Keratinocyte (primary cell): Measurements from ENCODE around the gene PRUNE1. TPM values are rescaled to one million over a fixed set of nuclear protein-coding genes. Genes with fewer than 3 reads are reported as not detected.

Experiments
- DNase-seq: peaks from one replicate; pipeline ENCODE4 v3.0.0-alpha.2; 2011; ENCODE audit warnings: low read depth, missing footprints, low spot score
- FAIRE-seq: peaks from 2 replicates; lab custom pipeline; 2011; peaks lifted over from hg19 to GRCh38; lab: Jason Lieb, UNC
- H2AFZ ChIP-seq: 2 replicates; pipeline ENCODE4 v1.6.0; 2012; ENCODE audit warnings: low read length, control low read depth, inconsistent platforms; ENCODE audit not compliant: control insufficient read depth
- H3K27ac ChIP-seq: 2 replicates; pipeline ENCODE4 v1.5.1; 2011; ENCODE audit warnings: low read length; ENCODE audit not compliant: control insufficient read depth, insufficient read depth
- H3K27me3 ChIP-seq: 3 replicates; pipeline ENCODE4 v1.6.0; 2011; ENCODE audit warnings: low read length; ENCODE audit not compliant: control insufficient read depth, insufficient read depth; ENCODE audit errors: extremely low read depth
- H3K36me3 ChIP-seq, 2 experiments: 2 replicates in 1 of 2; 3 replicates in 1 of 2; pipeline ENCODE4 v1.5.1; 2011; ENCODE audit warnings: low read length in 2 of 2, mild to moderate bottlenecking in 1 of 2; ENCODE audit not compliant: control insufficient read depth in 2 of 2, insufficient read depth in 2 of 2; ENCODE audit errors: extremely low read depth in 1 of 2
- H3K4me1 ChIP-seq: 3 replicates; pipeline ENCODE4 v1.5.1; 2011; ENCODE audit warnings: low read length; ENCODE audit not compliant: control insufficient read depth, insufficient read depth; ENCODE audit errors: extremely low read depth
- H3K4me2 ChIP-seq: 3 replicates; pipeline ENCODE4 v1.6.0; 2011; ENCODE audit warnings: low read depth, low read length; ENCODE audit not compliant: control insufficient read depth, insufficient read depth; ENCODE audit errors: extremely low read depth
- H3K4me3 ChIP-seq, 3 experiments: fragments of 200-600 bp in 1 of 3; sonication (generic) in 1 of 3; 2 replicates in 2 of 3; 3 replicates in 1 of 3; pipeline ENCODE4 v1.5.1; 2011 to 2016; ENCODE audit warnings: low read length in 3 of 3, mild to moderate bottlenecking in 3 of 3, control low read depth in 2 of 3, inconsistent platforms in 1 of 3, low read depth in 1 of 3, mixed read lengths in 1 of 3, mixed run types in 1 of 3, moderate library complexity in 1 of 3; ENCODE audit not compliant: control insufficient read depth in 2 of 3, insufficient read depth in 2 of 3; ENCODE audit errors: extremely low read depth in 1 of 3
- H3K79me2 ChIP-seq: 2 replicates; pipeline ENCODE4 v1.6.0; 2012; ENCODE audit warnings: low read length; ENCODE audit not compliant: control insufficient read depth, insufficient read depth
- H3K9ac ChIP-seq: 3 replicates; pipeline ENCODE4 v1.6.0; 2011; ENCODE audit warnings: low read length; ENCODE audit not compliant: control insufficient read depth, insufficient read depth; ENCODE audit errors: extremely low read depth
- H3K9me1 ChIP-seq: 3 replicates; pipeline ENCODE4 v1.6.0; 2011; ENCODE audit warnings: low read length; ENCODE audit not compliant: control insufficient read depth, insufficient read depth; ENCODE audit errors: extremely low read depth
- H3K9me3 ChIP-seq: 2 replicates; pipeline ENCODE4 v1.5.1; 2012; ENCODE audit warnings: low read depth, low read length; ENCODE audit not compliant: control insufficient read depth
- H4K20me1 ChIP-seq: 3 replicates; pipeline ENCODE4 v1.6.0; 2011; ENCODE audit warnings: low read length; ENCODE audit not compliant: control insufficient read depth, insufficient read depth; ENCODE audit errors: extremely low read depth
- CTCF ChIP-seq, 3 experiments: IDR thresholded peaks in 1 of 3; conservative IDR thresholded peaks in 1 of 3; optimal IDR thresholded peaks in 1 of 3; 2 replicates in 2 of 3; 3 replicates in 1 of 3; pipeline versions ENCODE3 to v1.5.1; 2011; ENCODE audit warnings: low read length in 3 of 3, mild to moderate bottlenecking in 3 of 3, moderate library complexity in 2 of 3, control low read depth in 1 of 3, inconsistent platforms in 1 of 3; ENCODE audit not compliant: insufficient read depth in 2 of 3; ENCODE audit errors: extremely low read depth in 1 of 3
- EZH2 ChIP-seq: IDR thresholded peaks from one replicate; pipeline ENCODE4 v1.6.1; 2012; ENCODE audit warnings: inconsistent platforms, mild to moderate bottlenecking, low read length, moderate library complexity
- dilution Hi-C: fragments of 300-500 bp; cut with MboI; formaldehyde crosslinking; loops from one replicate; pipeline ENCODE4 v1.7.0; 2020; ENCODE audit warnings: low sequenced_read_pairs; ENCODE audit not compliant: extremely low pct_ligation_motif_present
- polyA plus RNA-seq, 5 experiments: library from polyadenylated mRNA; depleted of rRNA in 3 of 5; stranded (reverse) in 3 of 5; stranded (forward) in 1 of 5; unstranded in 1 of 5; fragments of >200 nt; gene quantifications; 1 replicate in 1 of 5; 2 replicates in 3 of 5; 3 replicates in 1 of 5; pipeline versions ENCODE4 v1.2.1 to v1.2.3, GENCODE V29; 2011 to 2012; ENCODE audit warnings: missing spikeins in 2 of 5, low read depth in 1 of 5, low replicate concordance in 1 of 5

The PRUNE1 gene
- polyA plus RNA-seq, 1 donor (not counting 4 experiments of a cell fraction or from before 2014, with no cell fraction given): 15.4 TPM

DNA sequence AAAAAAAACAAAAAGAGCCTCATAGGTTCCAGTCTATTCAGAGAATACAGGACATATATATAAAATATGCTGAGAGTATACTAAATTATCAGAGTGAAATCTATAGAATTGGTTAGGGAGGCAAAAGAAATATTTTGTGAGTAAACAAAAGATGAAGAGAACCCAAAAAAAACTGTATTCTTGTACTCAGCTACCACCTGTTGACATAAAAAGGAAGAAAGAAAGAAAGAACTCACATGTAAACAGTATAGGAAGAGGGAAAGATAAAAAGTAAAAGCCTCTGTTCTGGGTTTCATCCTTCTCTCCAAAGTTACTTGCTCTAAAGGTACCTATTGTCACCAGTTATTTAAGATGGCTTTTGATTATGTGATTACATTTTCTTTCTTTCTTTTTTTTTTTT is 18.2 kb downstream of the PRUNE1 start:
- Histone ChIP-seq H3K4me3 (no peak overlapping the region), H3K9me3 (no peaks in the 10 kb centered on the region), H4K20me1 (no peaks in the 10 kb centered on the region), H2AFZ (no peak overlapping the region), H3K79me2 (no peaks in the 10 kb centered on the region), H3K27ac (no peak overlapping the region), H3K36me3 (peaks cover 4 to 19% of the 10 kb centered on the region in 2 experiments), H3K9me1 (no peaks in the 10 kb centered on the region), H3K4me2 (no peak overlapping the region), H3K4me1 (no peaks in the 10 kb centered on the region), H3K27me3 (no peaks in the 10 kb centered on the region), H3K9ac (no peak overlapping the region)
- DNase-seq: no peak
- FAIRE-seq: no peak
- dilution Hi-C loops: no loop called here
- TF ChIP-seq EZH2 (no peak), CTCF (optimal IDR thresholded peaks at IDR 0.05 in 1 of 3, IDR thresholded peaks at IDR 0.05 in 1 of 3, conservative IDR thresholded peaks at IDR 0.05 in 1 of 3; ENCODE audit: extremely low read depth in 1 of 3, insufficient read depth in 2 of 3, low read length in 3 of 3) (no peak)

DNA sequence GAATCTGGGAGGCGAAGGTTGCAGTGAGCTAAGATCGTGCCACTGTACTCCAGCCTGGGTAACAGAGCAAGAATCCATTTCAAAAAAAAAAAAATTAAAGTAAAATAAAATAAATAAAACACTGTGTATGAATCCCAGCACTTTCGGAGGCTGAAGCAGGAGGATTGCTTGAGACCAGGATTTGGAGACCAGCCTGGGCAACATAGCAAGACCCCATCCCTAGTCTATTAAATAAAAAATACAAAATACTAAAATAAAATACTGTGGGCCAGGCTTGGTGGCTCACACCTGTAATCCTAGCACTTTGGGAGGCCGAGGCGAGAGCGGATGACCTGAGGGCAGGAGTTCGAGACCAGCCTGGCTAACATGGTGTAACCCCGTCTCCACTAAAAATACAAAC is 23.9 kb downstream of the PRUNE1 start:
- H3K27me3 ChIP-seq: no peaks in the 10 kb centered on the region
- TF ChIP-seq CTCF (optimal IDR thresholded peaks at IDR 0.05 in 1 of 3, IDR thresholded peaks at IDR 0.05 in 1 of 3, conservative IDR thresholded peaks at IDR 0.05 in 1 of 3; ENCODE audit: extremely low read depth in 1 of 3, insufficient read depth in 2 of 3, low read length in 3 of 3) (no peak), EZH2 (no peak)
- dilution Hi-C loops: no loop called here
- no peaks in the 10 kb centered on the region for H3K9me1 ChIP-seq
- H4K20me1 ChIP-seq: no peaks in the 10 kb centered on the region
- DNase-seq (no peak), FAIRE-seq (no peak)
- no peak overlapping the region for H3K9ac ChIP-seq
- no peaks in the 10 kb centered on the region for H3K79me2 ChIP-seq
- H3K36me3 ChIP-seq: peaks cover 2 to 14% of the 10 kb centered on the region in 2 experiments
- H3K4me2 ChIP-seq: no peak overlapping the region
- H2AFZ ChIP-seq: no peak overlapping the region
- no peak overlapping the region for H3K27ac ChIP-seq
- peaks cover 19% of the 10 kb centered on the region for H3K4me1 ChIP-seq
- H3K4me3 ChIP-seq: no peak overlapping the region
- no peaks in the 10 kb centered on the region for H3K9me3 ChIP-seq
